ENCODE data around the gene NOP58.

DNA sequence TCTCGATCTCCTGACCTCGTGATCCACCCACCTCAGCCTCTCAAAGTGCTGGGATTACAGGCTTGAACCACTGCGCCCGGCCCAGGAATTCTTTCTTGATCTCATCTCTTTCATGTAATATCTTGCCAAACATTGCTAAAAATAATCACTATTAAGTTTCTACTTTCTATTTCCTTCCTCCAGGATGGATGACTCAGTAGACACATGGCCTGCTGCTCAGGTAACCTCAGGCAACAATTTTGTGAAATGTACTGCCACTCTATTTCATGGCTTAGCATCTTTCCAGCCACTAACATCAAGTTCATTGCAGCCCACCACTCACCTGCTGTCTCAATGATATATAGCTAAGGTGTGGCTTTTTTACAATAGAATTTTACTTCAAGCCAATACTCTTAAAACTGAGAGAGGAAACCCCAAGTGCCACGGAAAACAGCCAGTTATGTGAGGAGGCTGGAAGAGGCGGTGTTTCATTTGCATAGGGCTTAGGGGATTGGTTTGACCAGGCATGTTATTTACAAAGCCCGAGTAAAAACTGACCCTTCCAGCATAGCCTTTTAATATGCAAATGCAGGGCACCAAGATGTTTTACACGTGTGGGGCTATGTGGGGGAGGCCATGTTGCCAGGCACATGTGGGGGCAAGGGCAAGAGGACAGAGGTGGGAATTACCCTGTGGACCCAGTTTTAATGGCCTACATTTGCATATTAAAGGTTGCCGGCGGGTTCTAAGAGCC is 15.9 kb upstream of the NOP58 start:
- TF ChIP-seq, protein P1, sequence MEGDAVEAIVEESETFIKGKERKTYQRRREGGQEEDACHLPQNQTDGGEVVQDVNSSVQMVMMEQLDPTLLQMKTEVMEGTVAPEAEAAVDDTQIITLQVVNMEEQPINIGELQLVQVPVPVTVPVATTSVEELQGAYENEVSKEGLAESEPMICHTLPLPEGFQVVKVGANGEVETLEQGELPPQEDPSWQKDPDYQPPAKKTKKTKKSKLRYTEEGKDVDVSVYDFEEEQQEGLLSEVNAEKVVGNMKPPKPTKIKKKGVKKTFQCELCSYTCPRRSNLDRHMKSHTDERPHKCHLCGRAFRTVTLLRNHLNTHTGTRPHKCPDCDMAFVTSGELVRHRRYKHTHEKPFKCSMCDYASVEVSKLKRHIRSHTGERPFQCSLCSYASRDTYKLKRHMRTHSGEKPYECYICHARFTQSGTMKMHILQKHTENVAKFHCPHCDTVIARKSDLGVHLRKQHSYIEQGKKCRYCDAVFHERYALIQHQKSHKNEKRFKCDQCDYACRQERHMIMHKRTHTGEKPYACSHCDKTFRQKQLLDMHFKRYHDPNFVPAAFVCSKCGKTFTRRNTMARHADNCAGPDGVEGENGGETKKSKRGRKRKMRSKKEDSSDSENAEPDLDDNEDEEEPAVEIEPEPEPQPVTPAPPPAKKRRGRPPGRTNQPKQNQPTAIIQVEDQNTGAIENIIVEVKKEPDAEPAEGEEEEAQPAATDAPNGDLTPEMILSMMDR (IDR thresholded peaks at IDR 0.05): no peak
- no peak for TF ChIP-seq POLR2A (IDR thresholded peaks at IDR 0.05)

Data from esophagus squamous epithelium (tissue), 4 donors.